ENCODE data around the gene STX2.
"Not testable (repeated sequence)": the region's sequence is repeated elsewhere in the genome, so short reads cannot be mapped to it uniquely, and the experiment has no call there.

Gene STX2

DNA sequence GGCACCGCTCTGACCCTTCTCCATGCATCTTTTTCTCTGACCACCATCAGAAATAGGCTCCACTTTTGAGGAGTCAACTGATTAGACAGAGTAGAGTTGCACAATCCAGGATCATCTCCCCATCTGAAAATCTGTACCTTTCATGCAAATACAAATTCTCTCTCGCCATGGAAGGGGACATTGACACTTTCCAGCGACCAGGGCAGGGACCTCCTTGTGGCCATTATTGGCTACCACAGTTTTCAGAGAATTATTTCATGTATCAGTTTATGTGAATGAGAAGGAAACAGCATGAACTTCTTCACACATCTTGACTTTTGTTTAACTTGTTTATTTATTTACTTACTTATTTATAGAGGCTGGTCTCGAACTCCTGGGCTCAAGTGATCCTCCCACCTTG, 19.0 kb upstream of the STX2 start:
- ChIA-PET POLR2A (no interaction called here), CTCF (interaction anchor here (1.1 kb wide), 1 partner anchor 12 kb away, joined by 3 read pairs; no protein-coding TSS in a partner anchor)
- no peak overlapping the region for H3K27ac ChIP-seq (ENCODE audit: insufficient read depth in 1 of 2, low read depth in 1 of 2, low read length in 2 of 2, poor library complexity in 1 of 2, severe bottlenecking in 2 of 2)
- H3K4me1 ChIP-seq (ENCODE audit: control extremely low read depth in 1 of 4, control insufficient read depth in 4 of 4, insufficient read depth in 4 of 4, low read length in 3 of 4), result no peaks in the 10 kb centered on the region
- no peak overlapping the region for H3K4me3 ChIP-seq (ENCODE audit: control insufficient read depth in 1 of 7, extremely low read depth in 1 of 7, insufficient read depth in 4 of 7, low read depth in 2 of 7, low read length in 6 of 7)
- H3K27me3 ChIP-seq (replicated peaks in 2 of 5; ENCODE audit: control insufficient read depth in 4 of 5, insufficient read depth in 5 of 5, low read length in 4 of 5), result peaks cover 2 to 25% (median 7%) of the 10 kb centered on the region in 5 experiments
- no CpG with 5 or more reads among the region's 4 CpGs for WGBS (ENCODE audit: insufficient coverage)
- H3K9me3 ChIP-seq (ENCODE audit: control extremely low read depth in 1 of 5, control insufficient read depth in 4 of 5, insufficient read depth in 2 of 5, low read depth in 1 of 5, low read length in 4 of 5), result peaks cover 0 to 12% (median 6%) of the 10 kb centered on the region in 5 experiments
- DNase-seq, result no peak
- H3K36me3 ChIP-seq (ENCODE audit: control insufficient read depth in 4 of 4, insufficient read depth in 4 of 4, low read length in 3 of 4), result no peaks in the 10 kb centered on the region

DNA sequence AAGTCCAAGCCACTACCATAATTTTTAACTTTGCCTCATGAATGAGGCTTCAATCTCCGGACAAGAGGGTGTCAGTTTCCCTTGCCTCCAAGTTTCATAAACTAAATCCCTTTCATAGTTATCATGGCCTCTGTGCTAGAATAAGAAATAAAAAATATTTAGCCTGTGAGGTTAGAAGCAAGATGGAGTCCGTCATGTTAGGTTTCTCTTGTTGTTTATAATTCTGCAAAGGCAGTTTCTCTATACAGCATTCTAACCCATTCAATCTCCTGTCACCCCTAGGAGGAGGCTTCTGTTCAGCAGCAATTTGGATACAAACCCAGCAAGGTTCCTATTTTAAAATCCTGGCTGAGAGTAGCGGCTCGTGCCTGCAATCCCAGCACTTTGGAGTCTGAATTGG, 17.0 kb upstream of the STX2 start:
- 100% methylated on average over 2 of the region's 4 CpGs for WGBS (ENCODE audit: insufficient coverage)
- ChIA-PET CTCF (no interaction called here), POLR2A (no interaction called here)
- no peak overlapping the region for H3K27ac ChIP-seq (ENCODE audit: insufficient read depth in 1 of 2, low read depth in 1 of 2, low read length in 2 of 2, poor library complexity in 1 of 2, severe bottlenecking in 2 of 2)
- peaks cover 2 to 33% (median 7%) of the 10 kb centered on the region in 5 experiments for H3K27me3 ChIP-seq (replicated peaks in 2 of 5; ENCODE audit: control insufficient read depth in 4 of 5, insufficient read depth in 5 of 5, low read length in 4 of 5)
- peaks cover 0 to 12% (median 6%) of the 10 kb centered on the region in 5 experiments for H3K9me3 ChIP-seq (ENCODE audit: control extremely low read depth in 1 of 5, control insufficient read depth in 4 of 5, insufficient read depth in 2 of 5, low read depth in 1 of 5, low read length in 4 of 5)
- H3K4me1 ChIP-seq (ENCODE audit: control extremely low read depth in 1 of 4, control insufficient read depth in 4 of 4, insufficient read depth in 4 of 4, low read length in 3 of 4), result no peaks in the 10 kb centered on the region
- no peak for DNase-seq
- H3K36me3 ChIP-seq (ENCODE audit: control insufficient read depth in 4 of 4, insufficient read depth in 4 of 4, low read length in 3 of 4), result no peaks in the 10 kb centered on the region
- H3K4me3 ChIP-seq (ENCODE audit: control insufficient read depth in 1 of 7, extremely low read depth in 1 of 7, insufficient read depth in 4 of 7, low read depth in 2 of 7, low read length in 6 of 7), result no peak overlapping the region

DNA sequence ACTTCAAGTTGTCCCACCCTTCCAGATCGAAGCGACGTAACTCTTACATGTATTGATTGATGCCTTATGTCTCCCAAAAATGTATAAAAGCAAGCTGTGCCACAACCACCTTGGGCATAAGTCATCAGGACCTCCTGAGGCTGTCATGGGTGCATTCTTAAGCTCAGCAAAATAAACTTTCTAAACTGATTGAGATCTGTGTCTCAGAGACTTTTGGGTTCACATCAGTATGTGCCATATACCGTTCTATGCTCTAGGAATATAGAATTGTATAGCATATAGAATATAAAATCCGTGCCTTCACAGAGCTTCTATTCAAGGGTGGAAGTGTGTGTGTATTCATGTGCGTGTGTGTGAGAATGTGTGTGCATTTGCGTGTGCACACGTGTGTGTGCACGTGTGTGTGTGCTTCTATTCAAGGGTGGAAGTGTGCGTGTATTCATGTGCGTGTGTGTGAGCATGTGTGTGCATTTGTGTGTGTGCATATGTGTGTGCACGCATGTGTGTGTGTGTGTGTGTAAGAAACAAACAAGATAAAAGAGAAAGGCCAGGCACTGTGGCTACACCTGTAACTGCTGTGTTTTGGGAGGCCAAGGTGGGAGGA, 11.5 kb upstream of the STX2 start:
- 93% methylated on average over 6 of the region's 12 CpGs for WGBS (ENCODE audit: insufficient coverage)
- Histone ChIP-seq H3K4me3 (ENCODE audit: control insufficient read depth in 1 of 7, extremely low read depth in 1 of 7, insufficient read depth in 4 of 7, low read depth in 2 of 7, low read length in 6 of 7) (no peak overlapping the region), H3K9me3 (ENCODE audit: control extremely low read depth in 1 of 5, control insufficient read depth in 4 of 5, insufficient read depth in 2 of 5, low read depth in 1 of 5, low read length in 4 of 5) (no peaks in the 10 kb centered on the region), H3K4me1 (ENCODE audit: control extremely low read depth in 1 of 4, control insufficient read depth in 4 of 4, insufficient read depth in 4 of 4, low read length in 3 of 4) (no peaks in the 10 kb centered on the region), H3K36me3 (ENCODE audit: control insufficient read depth in 4 of 4, insufficient read depth in 4 of 4, low read length in 3 of 4) (no peaks in the 10 kb centered on the region), H3K27me3 (replicated peaks in 2 of 5; ENCODE audit: control insufficient read depth in 4 of 5, insufficient read depth in 5 of 5, low read length in 4 of 5) (peaks cover 0 to 26% (median 9%) of the 10 kb centered on the region in 5 experiments), H3K27ac (ENCODE audit: insufficient read depth in 1 of 2, low read depth in 1 of 2, low read length in 2 of 2, poor library complexity in 1 of 2, severe bottlenecking in 2 of 2) (no peak overlapping the region)
- no peak for DNase-seq
- ChIA-PET POLR2A (no interaction called here), CTCF (no interaction called here)

DNA sequence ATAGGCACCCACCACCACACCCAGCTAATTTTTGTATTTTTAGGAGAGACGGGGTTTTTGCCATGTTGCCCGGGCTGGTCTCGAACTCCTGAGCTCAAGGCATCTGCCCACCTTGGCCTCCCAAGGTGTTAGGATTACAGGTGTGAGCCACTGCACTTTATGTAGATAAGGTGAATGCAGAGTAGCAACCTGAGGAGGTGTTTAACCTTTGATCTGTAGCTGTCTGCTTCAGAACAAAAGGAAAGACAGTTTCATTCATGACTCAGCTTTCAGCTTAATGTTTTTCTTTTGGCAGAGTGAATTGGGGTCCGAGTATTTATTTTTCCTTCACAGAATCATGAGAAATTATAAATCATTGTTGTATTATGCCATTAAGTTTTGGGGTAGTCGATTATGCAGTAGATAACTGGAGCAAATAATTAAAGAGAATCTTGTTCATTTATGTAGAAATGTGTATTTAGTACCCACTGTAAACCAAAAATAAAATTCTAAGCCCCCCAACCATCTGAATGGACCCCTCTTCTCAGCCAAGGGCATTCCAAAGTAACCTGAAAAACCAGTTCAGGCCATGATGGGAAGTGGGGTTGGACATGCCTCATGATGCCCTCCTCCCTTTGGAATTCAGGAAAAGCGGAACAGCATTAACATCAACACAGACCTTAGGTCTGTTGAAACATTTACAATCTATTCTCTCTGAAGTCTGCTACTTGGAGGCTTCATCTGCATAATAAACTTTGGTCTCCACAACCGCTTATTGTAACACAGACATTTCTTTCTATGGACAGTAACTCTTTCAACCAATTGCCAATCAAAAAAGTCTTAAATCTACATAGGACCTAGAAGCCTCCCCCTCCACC, 10.7 kb upstream of the STX2 start:
- no peak for DNase-seq
- H3K36me3 ChIP-seq (ENCODE audit: control insufficient read depth in 4 of 4, insufficient read depth in 4 of 4, low read length in 3 of 4), result no peaks in the 10 kb centered on the region
- 100% methylated on average over 2 of the region's 7 CpGs for WGBS (ENCODE audit: insufficient coverage)
- H3K27me3 ChIP-seq (replicated peaks in 2 of 5; ENCODE audit: control insufficient read depth in 4 of 5, insufficient read depth in 5 of 5, low read length in 4 of 5), result peaks cover 0 to 25% (median 9%) of the 10 kb centered on the region in 5 experiments
- CTCF ChIA-PET, result no interaction called here
- no peak overlapping the region for H3K27ac ChIP-seq (ENCODE audit: insufficient read depth in 1 of 2, low read depth in 1 of 2, low read length in 2 of 2, poor library complexity in 1 of 2, severe bottlenecking in 2 of 2)
- POLR2A ChIA-PET, result no interaction called here
- H3K9me3 ChIP-seq (ENCODE audit: control extremely low read depth in 1 of 5, control insufficient read depth in 4 of 5, insufficient read depth in 2 of 5, low read depth in 1 of 5, low read length in 4 of 5), result no peaks in the 10 kb centered on the region
- H3K4me1 ChIP-seq (ENCODE audit: control extremely low read depth in 1 of 4, control insufficient read depth in 4 of 4, insufficient read depth in 4 of 4, low read length in 3 of 4), result no peaks in the 10 kb centered on the region
- H3K4me3 ChIP-seq (ENCODE audit: control insufficient read depth in 1 of 7, extremely low read depth in 1 of 7, insufficient read depth in 4 of 7, low read depth in 2 of 7, low read length in 6 of 7), result no peak overlapping the region

DNA sequence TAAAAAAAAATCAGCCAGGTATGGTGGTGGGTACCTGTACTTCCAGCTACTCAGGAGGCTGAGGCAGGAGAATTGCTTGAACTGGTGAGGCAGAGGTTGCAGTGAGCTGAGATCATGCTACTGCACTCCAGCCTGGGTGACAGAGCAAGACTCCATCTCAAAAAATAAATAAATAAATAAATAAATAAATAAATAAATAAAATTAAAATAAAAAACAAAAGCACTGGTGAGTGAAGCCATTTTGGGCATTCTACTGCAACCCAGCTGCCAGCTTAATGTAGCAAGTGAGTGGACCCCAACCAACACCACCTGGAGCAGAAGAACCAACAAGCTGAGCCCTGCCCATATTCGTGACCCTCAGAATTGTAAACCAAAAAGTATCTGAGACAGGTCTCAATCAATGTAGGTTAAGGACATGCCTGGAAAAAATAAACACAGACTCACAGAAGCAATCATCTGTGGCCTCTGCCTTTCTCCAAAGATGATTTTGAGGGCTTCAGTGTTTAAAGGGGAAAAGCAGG, 9.8 kb upstream of the STX2 start:
- DNase-seq; H3K4me3 ChIP-seq (ENCODE audit: control insufficient read depth in 1 of 7, extremely low read depth in 1 of 7, insufficient read depth in 4 of 7, low read depth in 2 of 7, low read length in 6 of 7); H3K36me3 ChIP-seq (ENCODE audit: control insufficient read depth in 4 of 4, insufficient read depth in 4 of 4, low read length in 3 of 4); POLR2A ChIA-PET; H3K9me3 ChIP-seq (ENCODE audit: control extremely low read depth in 1 of 5, control insufficient read depth in 4 of 5, insufficient read depth in 2 of 5, low read depth in 1 of 5, low read length in 4 of 5); H3K27ac ChIP-seq (ENCODE audit: insufficient read depth in 1 of 2, low read depth in 1 of 2, low read length in 2 of 2, poor library complexity in 1 of 2, severe bottlenecking in 2 of 2); H3K4me1 ChIP-seq (ENCODE audit: control extremely low read depth in 1 of 4, control insufficient read depth in 4 of 4, insufficient read depth in 4 of 4, low read length in 3 of 4); CTCF ChIA-PET: not testable (repeated sequence)
- peaks cover 0 to 15% (median 9%) of the 10 kb centered on the region in 5 experiments for H3K27me3 ChIP-seq (replicated peaks in 2 of 5; ENCODE audit: control insufficient read depth in 4 of 5, insufficient read depth in 5 of 5, low read length in 4 of 5)
- WGBS (ENCODE audit: insufficient coverage), result no CpG with 5 or more reads among the region's 1 CpG

DNA sequence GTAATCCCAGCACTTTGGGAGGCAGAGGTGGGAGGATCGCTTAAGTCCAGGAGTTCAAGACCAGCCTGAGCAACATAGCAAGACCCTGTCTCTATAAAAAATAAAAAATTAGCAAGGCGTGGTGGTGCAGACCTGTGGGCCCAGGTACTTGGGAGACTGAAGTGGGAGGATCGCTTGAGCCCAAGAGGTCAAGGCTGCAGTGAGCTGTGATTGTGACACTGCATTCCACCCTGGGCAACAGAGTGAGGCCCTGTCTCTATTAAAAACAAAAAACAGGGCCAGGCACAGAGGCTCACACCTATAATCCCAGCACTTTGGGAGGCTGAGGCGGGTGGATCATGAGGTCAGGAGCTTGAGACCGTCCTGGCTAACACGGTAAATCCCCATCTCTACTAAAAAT, 9.1 kb upstream of the STX2 start:
- H3K27ac ChIP-seq (ENCODE audit: insufficient read depth in 1 of 2, low read depth in 1 of 2, low read length in 2 of 2, poor library complexity in 1 of 2, severe bottlenecking in 2 of 2); H3K4me3 ChIP-seq (ENCODE audit: control insufficient read depth in 1 of 7, extremely low read depth in 1 of 7, insufficient read depth in 4 of 7, low read depth in 2 of 7, low read length in 6 of 7); H3K27me3 ChIP-seq (replicated peaks in 2 of 5; ENCODE audit: control insufficient read depth in 4 of 5, insufficient read depth in 5 of 5, low read length in 4 of 5); POLR2A ChIA-PET; H3K36me3 ChIP-seq (ENCODE audit: control insufficient read depth in 4 of 4, insufficient read depth in 4 of 4, low read length in 3 of 4); DNase-seq; CTCF ChIA-PET; H3K4me1 ChIP-seq (ENCODE audit: control extremely low read depth in 1 of 4, control insufficient read depth in 4 of 4, insufficient read depth in 4 of 4, low read length in 3 of 4); H3K9me3 ChIP-seq (ENCODE audit: control extremely low read depth in 1 of 5, control insufficient read depth in 4 of 5, insufficient read depth in 2 of 5, low read depth in 1 of 5, low read length in 4 of 5): not testable (repeated sequence)
- 100% methylated on average over 3 of the region's 6 CpGs for WGBS (ENCODE audit: insufficient coverage)

DNA sequence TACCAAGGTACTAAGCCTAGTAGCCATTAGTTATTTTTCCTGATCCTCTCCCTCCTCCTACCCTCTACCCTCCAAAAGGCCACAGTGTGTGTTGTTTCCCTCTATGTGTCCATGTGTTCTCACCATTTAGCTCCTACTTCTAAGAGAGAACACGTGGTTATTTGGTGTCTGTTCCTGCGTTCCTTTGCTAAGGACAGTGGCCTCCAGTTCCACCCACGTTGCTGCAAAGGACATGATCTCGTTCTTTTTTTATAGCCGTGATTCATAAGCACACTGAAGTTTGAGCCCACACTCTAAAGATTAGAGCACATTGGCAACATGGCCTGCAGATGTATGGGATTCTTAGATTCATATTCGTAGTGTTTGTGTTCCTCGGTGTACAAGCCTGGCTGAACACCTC, 8.1 kb upstream of the STX2 start:
- Histone ChIP-seq H3K4me3 (ENCODE audit: control insufficient read depth in 1 of 7, extremely low read depth in 1 of 7, insufficient read depth in 4 of 7, low read depth in 2 of 7, low read length in 6 of 7) (no peak overlapping the region), H3K9me3 (ENCODE audit: control extremely low read depth in 1 of 5, control insufficient read depth in 4 of 5, insufficient read depth in 2 of 5, low read depth in 1 of 5, low read length in 4 of 5) (no peaks in the 10 kb centered on the region), H3K36me3 (ENCODE audit: control insufficient read depth in 4 of 4, insufficient read depth in 4 of 4, low read length in 3 of 4) (no peaks in the 10 kb centered on the region), H3K4me1 (ENCODE audit: control extremely low read depth in 1 of 4, control insufficient read depth in 4 of 4, insufficient read depth in 4 of 4, low read length in 3 of 4) (no peaks in the 10 kb centered on the region), H3K27me3 (replicated peaks in 2 of 5; ENCODE audit: control insufficient read depth in 4 of 5, insufficient read depth in 5 of 5, low read length in 4 of 5) (peaks cover 0 to 4% (median 0%) of the 10 kb centered on the region in 5 experiments), H3K27ac (ENCODE audit: insufficient read depth in 1 of 2, low read depth in 1 of 2, low read length in 2 of 2, poor library complexity in 1 of 2, severe bottlenecking in 2 of 2) (no peak overlapping the region)
- ChIA-PET POLR2A (no interaction called here), CTCF (no interaction called here)
- 91% methylated on average over 7 of the region's 7 CpGs for WGBS (ENCODE audit: insufficient coverage)
- DNase-seq, result no peak

Data from common myeloid progenitor, CD34-positive (primary cell).